Naive thymus-derived CD4-positive, alpha-beta T cell (primary cell): Measurements from ENCODE around the gene SLC35F5. TPM values are rescaled to one million over a fixed set of nuclear protein-coding genes. Genes with fewer than 3 reads are reported as not detected.
"Not testable (repeated sequence)": the region's sequence is repeated elsewhere in the genome, so short reads cannot be mapped to it uniquely, and the experiment has no call there.

Source experiments
- ATAC-seq: fragments of 150-1000 bp; cut with Tn5 transposase; 2 replicates; pipeline ENCODE4 v1.10.0; 2021; ENCODE audit warnings: mild to moderate bottlenecking, moderate library complexity
- CTCF ChIA-PET: fragments of 350-600 bp; sonication (Branson Sonifier 250); formaldehyde crosslinking; loops from one replicate; lab custom pipeline; 2021; ENCODE audit warnings: antibody characterized with exemption; lab: Charles Lee
- POLR2A ChIA-PET: fragments of 350-600 bp; sonication (Branson Sonifier 250); formaldehyde crosslinking; loops from one replicate; lab custom pipeline; 2021; ENCODE audit warnings: antibody characterized with exemption, inconsistent platforms; lab: Charles Lee
- DNase-seq, 9 donors: peaks; one replicate each; pipeline versions ENCODE4 v3.0.0 to v3.0.0-alpha.2; 2020 to 2022; ENCODE audit warnings: mixed read lengths in 1 of 9
- H3K27ac ChIP-seq: one replicate; pipeline ENCODE4 v1.7.0; 2013; ENCODE audit warnings: mild to moderate bottlenecking, low read depth, low read length, moderate library complexity
- H3K27me3 ChIP-seq, 2 donors: one replicate each; pipeline ENCODE4 v1.7.0; 2013; ENCODE audit warnings: low read length in 2 of 2, mild to moderate bottlenecking in 2 of 2, moderate library complexity in 2 of 2; ENCODE audit not compliant: control insufficient read depth in 2 of 2, insufficient read depth in 2 of 2
- H3K36me3 ChIP-seq, 3 experiments: 1 replicate in 2 of 3; 2 replicates in 1 of 3; pipeline ENCODE4 v1.7.0; 2013; ENCODE audit warnings: low read length in 3 of 3, mild to moderate bottlenecking in 3 of 3, moderate library complexity in 1 of 3; ENCODE audit not compliant: insufficient read depth in 3 of 3, control insufficient read depth in 2 of 3
- H3K4me1 ChIP-seq, 2 donors: one replicate each; pipeline ENCODE4 v1.7.0; 2013; ENCODE audit warnings: low read length in 2 of 2, mild to moderate bottlenecking in 2 of 2, moderate library complexity in 1 of 2; ENCODE audit not compliant: control insufficient read depth in 2 of 2, insufficient read depth in 2 of 2
- H3K4me3 ChIP-seq: 2 replicates; pipeline ENCODE4 v1.7.0; 2013; ENCODE audit warnings: mild to moderate bottlenecking, low read length
- H3K9me3 ChIP-seq, 3 experiments: 1 replicate in 2 of 3; 2 replicates in 1 of 3; pipeline ENCODE4 v1.7.0; 2013; ENCODE audit warnings: low read length in 3 of 3; ENCODE audit not compliant: control insufficient read depth in 2 of 3
- H3K27ac Mint-ChIP-seq, 9 donors: one replicate each; pipeline ENCODE4 v1.8.0; 2020 to 2022; ENCODE audit warnings: mixed read lengths in 9 of 9, mild to moderate bottlenecking in 8 of 9, moderate library complexity in 5 of 9, inconsistent platforms in 2 of 9
- H3K27me3 Mint-ChIP-seq, 5 donors: one replicate each; pipeline ENCODE4 v1.8.0; 2021 to 2022; ENCODE audit warnings: mixed read lengths in 5 of 5, mild to moderate bottlenecking in 1 of 5
- H3K36me3 Mint-ChIP-seq, 5 donors: one replicate each; pipeline ENCODE4 v1.8.0; 2020 to 2022; ENCODE audit warnings: mixed read lengths in 5 of 5, mild to moderate bottlenecking in 3 of 5, inconsistent platforms in 1 of 5
- H3K4me1 Mint-ChIP-seq, 7 donors: one replicate each; pipeline ENCODE4 v1.8.0; 2020 to 2022; ENCODE audit warnings: mixed read lengths in 7 of 7, mild to moderate bottlenecking in 3 of 7, inconsistent platforms in 1 of 7
- H3K4me3 Mint-ChIP-seq, 10 donors: one replicate each; pipeline ENCODE4 v1.8.0; 2020 to 2022; ENCODE audit warnings: mild to moderate bottlenecking in 10 of 10, mixed read lengths in 10 of 10, moderate library complexity in 6 of 10, inconsistent platforms in 2 of 10
- H3K9me3 Mint-ChIP-seq, 11 donors: one replicate each; pipeline ENCODE4 v1.8.0; 2020 to 2022; ENCODE audit warnings: mixed read lengths in 11 of 11, mild to moderate bottlenecking in 4 of 11, inconsistent platforms in 1 of 11, moderate library complexity in 1 of 11
- intact Hi-C, 2 donors: fragments of 100-400 bp; cut with micrococcal nuclease; formaldehyde crosslinking; loops; one replicate each; pipeline ENCODE4 v1.15.1; 2023
- polyA plus RNA-seq, 2 donors: library from polyadenylated mRNA; unstranded; fragments of 300-500 nt; fragmentation: Illumina TruSeq; gene quantifications; one replicate each; pipeline ENCODE4 v1.2.3, GENCODE V29; 2021
- total RNA-seq, 6 experiments: library from RNA in 5 of 6; stranded (reverse) in 5 of 6; gene quantifications; 1 replicate in 5 of 6; 2 replicates in 1 of 6; pipeline ENCODE4 v1.2.3 and lab custom pipeline; 2021 to 2026

The SLC35F5 gene
- total and polyA plus RNA-seq, 7 experiments from 2014 or later = 3.8 to 33.4 (median 25.5) TPM

DNA sequence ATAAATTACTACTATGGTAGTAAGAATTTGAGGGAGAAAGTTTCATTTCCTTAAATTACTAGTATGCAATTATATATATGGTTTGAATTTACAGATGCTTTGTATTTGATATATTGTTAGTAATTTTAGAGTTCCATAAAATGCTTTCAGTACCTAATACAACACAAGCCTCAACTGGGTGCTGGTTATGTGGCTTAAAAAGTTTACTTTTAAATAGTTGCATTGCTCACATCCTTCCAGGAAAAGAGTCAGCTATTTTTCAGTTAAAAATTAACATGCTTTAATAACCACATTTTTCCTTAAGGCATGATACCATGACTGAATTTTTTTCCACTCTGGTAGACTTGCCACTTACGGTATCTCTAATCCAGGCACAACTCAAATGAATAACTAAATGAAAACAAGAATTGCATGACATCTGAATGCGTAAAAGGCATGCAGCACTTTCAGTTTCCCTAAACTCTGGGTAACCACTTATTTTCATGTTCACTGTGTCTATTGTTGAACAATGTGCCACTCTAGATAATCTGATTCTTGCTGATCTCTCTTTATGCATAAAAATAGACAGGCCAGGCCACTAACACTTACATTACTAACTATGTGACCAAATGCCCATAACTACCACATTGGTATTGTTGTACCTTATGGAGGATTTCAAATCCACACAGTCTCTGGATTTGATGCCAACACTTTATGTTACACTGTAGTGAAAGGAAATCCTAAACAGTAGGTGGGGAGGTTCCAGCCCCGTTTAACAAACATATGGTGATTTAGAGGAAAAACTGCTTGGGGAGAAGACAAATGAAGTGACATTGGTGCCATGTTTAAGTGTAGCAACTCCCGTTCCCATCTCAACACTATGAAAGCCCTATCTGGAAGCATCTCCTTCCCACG is 35.5 kb upstream of the SLC35F5 start:
- H3K27me3 Mint-ChIP-seq = peaks cover 0 to 3% (median 0%) of the 10 kb centered on the region in 5 donors
- no peaks in the 10 kb centered on the region for H3K4me1 ChIP-seq
- H3K4me1 Mint-ChIP-seq = peaks cover 0 to 24% (median 0%) of the 10 kb centered on the region in 7 donors
- H3K9me3 Mint-ChIP-seq = peaks cover 0 to 7% (median 0%) of the 10 kb centered on the region in 11 donors
- H3K27me3 ChIP-seq = no peaks in the 10 kb centered on the region
- H3K27ac ChIP-seq = no peak overlapping the region
- POLR2A ChIA-PET = no interaction called here
- intact Hi-C loops = loop anchor here in 1 of 2 donors (1.0 to 2.0 kb wide), 2 partner anchors 35 to 97 kb away; partner anchors contain the start of gene SLC35F5
- no peak for ATAC-seq
- H3K36me3 Mint-ChIP-seq = peaks cover 0 to 7% (median 4%) of the 10 kb centered on the region in 5 donors
- no peaks in the 10 kb centered on the region for H3K36me3 ChIP-seq
- H3K27ac Mint-ChIP-seq = peak overlapping the region in 1 of 9 donors; percentile 73
- DNase-seq = no peak
- H3K4me3 ChIP-seq = no peak overlapping the region
- H3K4me3 Mint-ChIP-seq = peak overlapping the region in 1 of 10 donors; percentile 71
- no peaks in the 10 kb centered on the region for H3K9me3 ChIP-seq
- CTCF ChIA-PET = interaction anchor here (0.6 kb wide), 1 partner anchor 21 kb away, joined by 3 read pairs; no protein-coding TSS in a partner anchor

DNA sequence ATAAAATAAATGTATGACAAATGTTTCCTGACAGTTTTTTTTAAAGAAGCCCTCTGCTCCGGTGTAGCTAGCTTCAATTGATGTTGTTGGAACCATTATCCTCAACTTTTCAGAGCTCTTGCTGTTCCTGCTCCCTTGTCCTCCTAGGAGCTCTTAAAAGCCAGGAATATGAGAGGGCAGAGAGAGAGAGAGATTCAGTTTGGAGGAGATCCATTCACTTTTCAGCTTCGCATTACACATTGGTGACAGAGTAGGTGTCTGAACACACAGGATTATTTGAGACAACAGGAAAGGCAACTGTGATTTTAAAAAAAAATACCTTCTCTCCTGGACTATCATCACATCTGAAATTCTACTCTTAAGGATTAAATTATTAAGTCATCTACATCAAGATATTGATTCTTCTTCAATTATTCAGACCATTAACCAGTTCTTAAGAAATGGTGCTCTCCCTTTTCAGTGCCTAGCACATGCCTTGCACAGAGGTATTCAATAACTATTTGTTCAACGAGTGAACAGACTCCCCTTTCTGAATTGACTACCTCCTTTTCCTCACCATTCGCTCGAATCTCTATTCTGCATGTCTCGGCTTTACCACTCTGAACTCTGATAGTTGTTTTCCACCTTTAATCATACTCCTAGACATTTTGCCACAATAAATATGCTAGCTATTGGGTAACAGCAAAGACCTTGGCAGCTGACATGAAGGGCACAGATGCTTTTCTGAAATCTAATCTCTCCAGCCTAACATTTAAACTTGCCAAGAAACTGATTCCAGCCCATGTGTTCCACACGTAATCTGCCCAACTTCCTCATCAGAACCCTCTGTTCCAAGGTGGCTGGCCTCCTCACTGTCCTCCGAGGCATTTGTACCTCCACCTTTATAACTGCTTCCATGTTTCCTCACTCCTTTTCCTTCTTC is 28.6 kb upstream of the SLC35F5 start:
- H3K27ac Mint-ChIP-seq = no peak overlapping the region
- Histone ChIP-seq H3K4me3 (no peak overlapping the region), H3K9me3 (no peaks in the 10 kb centered on the region), H3K36me3 (no peaks in the 10 kb centered on the region), H3K27me3 (no peaks in the 10 kb centered on the region), H3K27ac (no peak overlapping the region), H3K4me1 (no peaks in the 10 kb centered on the region)
- ATAC-seq (no peak), DNase-seq (no peak)
- H3K9me3 Mint-ChIP-seq = peaks cover 0 to 7% (median 0%) of the 10 kb centered on the region in 11 donors
- intact Hi-C loops = no loop called here
- POLR2A ChIA-PET = interaction anchor here (0.6 kb wide), 1 partner anchor 31 kb away, joined by 4 read pairs; no protein-coding TSS in a partner anchor
- H3K4me1 Mint-ChIP-seq = peaks cover 0 to 6% (median 4%) of the 10 kb centered on the region in 7 donors
- no peaks in the 10 kb centered on the region for H3K27me3 Mint-ChIP-seq
- CTCF ChIA-PET = no interaction called here
- peaks cover 0 to 7% (median 2%) of the 10 kb centered on the region in 5 donors for H3K36me3 Mint-ChIP-seq
- H3K4me3 Mint-ChIP-seq = no peak overlapping the region

DNA sequence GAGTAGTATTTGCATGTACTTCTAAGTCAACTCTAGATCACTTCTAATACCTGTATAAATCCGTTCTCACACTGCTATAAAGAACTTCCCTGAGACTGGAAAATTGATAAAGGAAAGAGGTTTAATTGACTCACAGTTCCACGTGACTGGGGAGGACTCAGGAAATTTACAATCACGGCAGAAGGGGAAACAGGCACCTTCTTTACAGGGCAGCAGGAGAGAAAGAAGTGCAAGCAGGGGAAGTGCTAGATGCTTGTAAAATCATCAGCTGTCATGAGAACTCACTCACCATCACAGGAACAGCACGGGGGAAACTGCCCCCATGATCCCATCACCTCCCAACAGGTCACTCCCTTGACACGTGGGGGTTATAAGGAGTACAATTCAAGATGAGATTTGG is 24.0 kb upstream of the SLC35F5 start:
- Mint-ChIP-seq H3K4me3 (no peak overlapping the region), H3K27ac (no peak overlapping the region), H3K9me3 (no peaks in the 10 kb centered on the region), H3K36me3 (peaks cover 0 to 3% (median 0%) of the 10 kb centered on the region in 5 donors), H3K4me1 (peaks cover 0 to 7% (median 5%) of the 10 kb centered on the region in 7 donors), H3K27me3 (peaks cover 0 to 2% (median 0%) of the 10 kb centered on the region in 5 donors)
- H3K36me3 ChIP-seq = no peaks in the 10 kb centered on the region
- no peaks in the 10 kb centered on the region for H3K27me3 ChIP-seq
- ATAC-seq (no peak), DNase-seq (no peak)
- no peak overlapping the region for H3K4me3 ChIP-seq
- H3K9me3 ChIP-seq = no peaks in the 10 kb centered on the region
- no peak overlapping the region for H3K27ac ChIP-seq
- POLR2A ChIA-PET = no interaction called here
- intact Hi-C loops = no loop called here
- CTCF ChIA-PET = no interaction called here
- no peaks in the 10 kb centered on the region for H3K4me1 ChIP-seq

GRCh38 chr2:113777371-113777770 is 20.9 kb upstream of the SLC35F5 start:
- CTCF ChIA-PET = no interaction called here

GRCh38 chr2:113776949-113777348 is 20.5 kb upstream of the SLC35F5 start:
- no peaks in the 10 kb centered on the region for H3K4me1 ChIP-seq
- DNase-seq = no peak
- ChIA-PET CTCF (no interaction called here), POLR2A (no interaction called here)
- no peaks in the 10 kb centered on the region for H3K9me3 Mint-ChIP-seq
- H3K36me3 ChIP-seq = no peaks in the 10 kb centered on the region
- ATAC-seq = no peak
- H3K27ac Mint-ChIP-seq = peak overlapping the region in 1 of 9 donors; percentile 30
- peaks cover 0 to 3% (median 0%) of the 10 kb centered on the region in 5 donors for H3K27me3 Mint-ChIP-seq
- no peaks in the 10 kb centered on the region for H3K9me3 ChIP-seq
- H3K27me3 ChIP-seq = no peaks in the 10 kb centered on the region
- no peak overlapping the region for H3K4me3 Mint-ChIP-seq
- no peak overlapping the region for H3K27ac ChIP-seq
- H3K4me1 Mint-ChIP-seq = peaks cover 0 to 7% (median 5%) of the 10 kb centered on the region in 7 donors
- no peak overlapping the region for H3K4me3 ChIP-seq
- peaks cover 0 to 3% (median 0%) of the 10 kb centered on the region in 5 donors for H3K36me3 Mint-ChIP-seq
- intact Hi-C loops = no loop called here

More at GRCh38 chr2:113777371-113777770, 20.9 kb upstream of the SLC35F5 start:
- no peak for DNase-seq
- Mint-ChIP-seq H3K27me3 (peaks cover 0 to 3% (median 0%) of the 10 kb centered on the region in 5 donors), H3K27ac (peak overlapping the region in 1 of 9 donors; percentile 30), H3K4me3 (no peak overlapping the region), H3K36me3 (peaks cover 0 to 3% (median 0%) of the 10 kb centered on the region in 5 donors), H3K4me1 (peaks cover 0 to 7% (median 5%) of the 10 kb centered on the region in 7 donors), H3K9me3 (no peaks in the 10 kb centered on the region)
- Histone ChIP-seq H3K4me1 (no peaks in the 10 kb centered on the region), H3K27ac (no peak overlapping the region), H3K4me3 (no peak overlapping the region), H3K9me3 (no peaks in the 10 kb centered on the region), H3K36me3 (no peaks in the 10 kb centered on the region), H3K27me3 (no peaks in the 10 kb centered on the region)
- POLR2A ChIA-PET = no interaction called here
- intact Hi-C loops = no loop called here
- ATAC-seq = no peak

- intact Hi-C loops, H3K36me3 ChIP-seq, H3K9me3 Mint-ChIP-seq, H3K4me3 ChIP-seq, POLR2A ChIA-PET, DNase-seq, H3K27ac Mint-ChIP-seq, H3K27me3 ChIP-seq, ATAC-seq, H3K4me1 Mint-ChIP-seq, H3K36me3 Mint-ChIP-seq, H3K4me3 Mint-ChIP-seq, CTCF ChIA-PET, H3K9me3 ChIP-seq, H3K27ac ChIP-seq, H3K27me3 Mint-ChIP-seq, H3K4me1 ChIP-seq: not testable (repeated sequence)
These were observed 18.2 kb upstream of the SLC35F5 start for GRCh38 chr2:113774616-113775015.
